Neural cell (in vitro differentiated cells): ENCODE data around the gene MTERF2. TPM values are rescaled to one million over a fixed set of nuclear protein-coding genes. Genes with fewer than 3 reads are reported as not detected.

ENCODE experiments used
- H2AFZ ChIP-seq: fragments of 200-600, 300-800 bp; sonication (generic), shearing (Covaris generic); 2 replicates; pipeline ENCODE4 v1.6.0; 2014; ENCODE audit warnings: low read depth, mild to moderate bottlenecking, antibody characterized with exemption, low read length, moderate library complexity
- H3F3A ChIP-seq: fragments of 200-600 bp; shearing (Covaris generic); 2 replicates; pipeline ENCODE4 v1.6.1; 2016; ENCODE audit warnings: mild to moderate bottlenecking, moderate library complexity, mixed read lengths, antibody characterized with exemption, low read length; ENCODE audit not compliant: insufficient read depth, poor library complexity, severe bottlenecking
- H3K27ac ChIP-seq: fragments of 200-600, 300-800 bp; sonication (generic), shearing (Covaris generic); 2 replicates; pipeline ENCODE4 v1.5.1; 2014; ENCODE audit warnings: mild to moderate bottlenecking, low read length, moderate library complexity
- H3K27me3 ChIP-seq: fragments of 300-800, 200-600 bp; sonication (generic), shearing (Covaris generic); 2 replicates; pipeline ENCODE4 v1.6.0; 2014; ENCODE audit warnings: mild to moderate bottlenecking, low read depth, low read length, moderate library complexity; ENCODE audit not compliant: insufficient read depth
- H3K36me3 ChIP-seq: fragments of 300-800, 200-600 bp; sonication (generic), shearing (Covaris generic); 2 replicates; pipeline ENCODE4 v1.5.1; 2014; ENCODE audit warnings: mild to moderate bottlenecking, antibody characterized with exemption, low read length, moderate library complexity; ENCODE audit not compliant: insufficient read depth
- H3K4me2 ChIP-seq: fragments of 300-800, 200-600 bp; sonication (generic), shearing (Covaris generic); 2 replicates; pipeline ENCODE4 v1.6.0; 2014; ENCODE audit warnings: mild to moderate bottlenecking, low read length
- H3K4me3 ChIP-seq: fragments of 300-800, 200-600 bp; sonication (generic), shearing (Covaris generic); 2 replicates; pipeline ENCODE4 v1.5.1; 2014; ENCODE audit warnings: mild to moderate bottlenecking, low read length, moderate library complexity
- H3K79me2 ChIP-seq: fragments of 200-600 bp; shearing (Covaris generic); replicated peaks from 2 replicates; pipeline ENCODE4 v1.6.0; 2014; ENCODE audit warnings: mild to moderate bottlenecking, low read length, moderate library complexity; ENCODE audit not compliant: insufficient read depth
- H3K9ac ChIP-seq: fragments of 300-800, 200-600 bp; sonication (generic), shearing (Covaris generic); 2 replicates; pipeline ENCODE4 v1.6.1; 2016; ENCODE audit warnings: mild to moderate bottlenecking, low read length, mixed read lengths
- H3K9me2 ChIP-seq: fragments of 200-600 bp; shearing (Covaris generic); 2 replicates; pipeline ENCODE4 v1.6.1; 2016; ENCODE audit warnings: mild to moderate bottlenecking, low read length, mixed read lengths; ENCODE audit not compliant: insufficient read depth
- H3K9me3 ChIP-seq: fragments of 200-600, 300-800 bp; sonication (generic), shearing (Covaris generic); 2 replicates; pipeline ENCODE4 v1.6.1; 2016; ENCODE audit warnings: mild to moderate bottlenecking, mixed run types, low read length, moderate library complexity, mixed read lengths
- H4K20me1 ChIP-seq: fragments of 200-600 bp; shearing (Covaris generic); 2 replicates; pipeline ENCODE4 v1.6.1; 2016; ENCODE audit warnings: mild to moderate bottlenecking, mixed run types; ENCODE audit not compliant: insufficient read depth
- CTCF ChIP-seq: fragments of 450-650 bp; IDR thresholded peaks from 2 replicates; pipeline ENCODE4 v1.5.1; 2014; ENCODE audit warnings: antibody characterized with exemption, mild to moderate bottlenecking, moderate library complexity; ENCODE audit not compliant: poor library complexity, severe bottlenecking
- EP300 ChIP-seq: fragments of 450-650 bp; conservative IDR thresholded peaks from 2 replicates; pipeline ENCODE4 v1.6.1; 2014; ENCODE audit warnings: antibody characterized with exemption, mild to moderate bottlenecking, moderate library complexity; ENCODE audit not compliant: poor library complexity, severe bottlenecking
- EZH2 ChIP-seq: fragments of 200-600, 300-800 bp; shearing (Covaris generic), sonication (generic); IDR thresholded peaks from 2 replicates; pipeline ENCODE4 v1.6.1; 2014; ENCODE audit warnings: antibody characterized with exemption, low read length, borderline replicate concordance, mild to moderate bottlenecking; ENCODE audit not compliant: insufficient read depth, poor library complexity, severe bottlenecking
- MXI1 ChIP-seq: fragments of 450-650 bp; conservative IDR thresholded peaks from 2 replicates; pipeline ENCODE4 v1.6.1; 2014; ENCODE audit warnings: antibody characterized with exemption, mild to moderate bottlenecking; ENCODE audit not compliant: poor library complexity, severe bottlenecking
- POLR2AphosphoS5 ChIP-seq: IDR thresholded peaks from 2 replicates; pipeline ENCODE4 v1.6.1; 2012
- RAD21 ChIP-seq: fragments of 450-650 bp; conservative IDR thresholded peaks from 2 replicates; pipeline ENCODE4 v1.6.1; 2014; ENCODE audit warnings: antibody characterized with exemption, mild to moderate bottlenecking, moderate library complexity
- REST ChIP-seq: IDR thresholded peaks from 2 replicates; pipeline ENCODE4 v1.6.1; 2012; ENCODE audit warnings: borderline replicate concordance
- SMC3 ChIP-seq: fragments of 450-650 bp; conservative IDR thresholded peaks from 2 replicates; pipeline ENCODE4 v1.6.1; 2014; ENCODE audit warnings: antibody characterized with exemption, mild to moderate bottlenecking, moderate library complexity; ENCODE audit not compliant: poor library complexity
- TAF1 ChIP-seq: IDR thresholded peaks from 2 replicates; pipeline ENCODE4 v1.6.1; 2012; ENCODE audit warnings: low read depth
- polyA minus RNA-seq: library from RNA; depleted of rRNA, polyadenylated mRNA; stranded (reverse); fragments of >200 nt; gene quantifications from 2 replicates; pipeline ENCODE4 v1.2.3, GENCODE V29; 2014
- polyA plus RNA-seq: library from polyadenylated mRNA; depleted of rRNA; stranded (reverse); fragments of >200 nt; gene quantifications from 2 replicates; pipeline ENCODE4 v1.2.3, GENCODE V29; 2014

MTERF2 gene
- 47.8 and 49.0 TPM in 2 replicates for polyA plus RNA-seq
- polyA minus RNA-seq, result 20.0 and 20.3 TPM in 2 replicates

- Histone ChIP-seq H3F3A (no peaks in the 10 kb centered on the region), H3K4me2 (peak within 1 kb of the TSS; percentile 90), H3K79me2 (no peaks in the 10 kb centered on the region), H3K27ac (peak within 1 kb of the TSS; percentile 63), H3K27me3 (no peaks in the 10 kb centered on the region), H3K9ac (peak within 1 kb of the TSS; percentile 77), H2AFZ (peak within 1 kb of the TSS; percentile 92), H3K9me3 (no peaks in the 10 kb centered on the region), H3K9me2 (no peaks in the 10 kb centered on the region), H3K4me3 (peak within 1 kb of the TSS; percentile 97), H3K36me3 (peaks cover 4% of the 10 kb centered on the region), H4K20me1 (no peaks in the 10 kb centered on the region)
- TF ChIP-seq RAD21 (peak; percentile 30), EP300 (no peak), CTCF (peak; percentile 2), SMC3 (peak; percentile 47), POLR2AphosphoS5 (peak; percentile 68), MXI1 (peak; percentile 66), REST (peak; percentile 37), EZH2 (no peak), TAF1 (peak; percentile 62)
These were observed at the start of gene MTERF2 for GRCh38 chr12:106986625-106987389. TSS of gene MTERF2 (minus strand) at chr12:106987146. CDS start at chr12:106978714, 8,432 bp downstream.

- TF ChIP-seq RAD21 (no peak), TAF1 (no peak), MXI1 (no peak), SMC3 (no peak), REST (no peak), CTCF (no peak), POLR2AphosphoS5 (no peak), EP300 (no peak), EZH2 (no peak)
- no peaks in the 10 kb centered on the region for H3K27me3 ChIP-seq
These were observed 48.8 kb upstream of the MTERF2 start for GRCh38 chr12:107035733-107036132.

More at GRCh38 chr12:107035733-107036132, 48.8 kb upstream of the MTERF2 start:
- Histone ChIP-seq H3K9me3 (no peaks in the 10 kb centered on the region), H3K9me2 (no peaks in the 10 kb centered on the region), H3K36me3 (no peaks in the 10 kb centered on the region), H3F3A (no peaks in the 10 kb centered on the region), H2AFZ (no peak overlapping the region), H4K20me1 (no peaks in the 10 kb centered on the region), H3K27ac (no peak overlapping the region), H3K4me2 (no peak overlapping the region), H3K4me3 (no peak overlapping the region), H3K79me2 (no peaks in the 10 kb centered on the region), H3K9ac (no peak overlapping the region)
